ENCODE data around the gene DNAJC6.
"Not testable (repeated sequence)": the region's sequence is repeated elsewhere in the genome, so short reads cannot be mapped to it uniquely, and the experiment has no call there.

DNAJC6 gene

GRCh38 chr1:65357291-65357960 is 48.1 kb downstream of the DNAJC6 start:
- no peak for DNase-seq (ENCODE audit: low spot score)

- DNase-seq (ENCODE audit: low spot score), result no peak
These were observed 50.5 kb downstream of the DNAJC6 start for GRCh38 chr1:65359888-65360287.

- no peak for DNase-seq (ENCODE audit: low spot score)
These were observed 51.3 kb downstream of the DNAJC6 start for GRCh38 chr1:65360648-65361047.

- no peak for DNase-seq (ENCODE audit: low spot score)
These were observed 53.2 kb downstream of the DNAJC6 start for GRCh38 chr1:65362545-65362944.

- DNase-seq (ENCODE audit: low spot score), result no peak
These were observed 54.1 kb downstream of the DNAJC6 start for GRCh38 chr1:65363484-65363883.

GRCh38 chr1:65368403-65368802 is 59.1 kb downstream of the DNAJC6 start:
- no peak for DNase-seq (ENCODE audit: low spot score)

GRCh38 chr1:65371544-65371943 is 62.2 kb downstream of the DNAJC6 start:
- DNase-seq (ENCODE audit: low spot score), result no peak

- DNase-seq (ENCODE audit: low spot score), result no peak
These were observed 63.2 kb downstream of the DNAJC6 start for GRCh38 chr1:65372557-65372956.

- DNase-seq (ENCODE audit: low spot score), result no peak
These were observed 68.3 kb downstream of the DNAJC6 start for GRCh38 chr1:65377496-65378246.

GRCh38 chr1:65378247-65378946 is 69.1 kb downstream of the DNAJC6 start:
- no peak for DNase-seq (ENCODE audit: low spot score)

- DNase-seq (ENCODE audit: low spot score), result not testable (repeated sequence)
These were observed 75.1 kb downstream of the DNAJC6 start for GRCh38 chr1:65384426-65384825.

GRCh38 chr1:65386439-65386838 is 77.1 kb downstream of the DNAJC6 start:
- DNase-seq (ENCODE audit: low spot score), result no peak

GRCh38 chr1:65387821-65388220 is 78.5 kb downstream of the DNAJC6 start:
- DNase-seq (ENCODE audit: low spot score), result no peak

GRCh38 chr1:65388908-65389695 is 79.8 kb downstream of the DNAJC6 start:
- no peak for DNase-seq (ENCODE audit: low spot score)

GRCh38 chr1:65392497-65392896 is 83.2 kb downstream of the DNAJC6 start:
- no peak for DNase-seq (ENCODE audit: low spot score)

GRCh38 chr1:65393347-65393746 is 84.0 kb downstream of the DNAJC6 start:
- no peak for DNase-seq (ENCODE audit: low spot score)

GRCh38 chr1:65393928-65394327 is 84.6 kb downstream of the DNAJC6 start:
- DNase-seq (ENCODE audit: low spot score), result no peak

- DNase-seq (ENCODE audit: low spot score), result peak; percentile 31
These were observed 86.7 kb downstream of the DNAJC6 start for GRCh38 chr1:65395887-65396612.

- DNase-seq (ENCODE audit: low spot score), result no peak
These were observed 88.7 kb downstream of the DNAJC6 start for GRCh38 chr1:65398083-65398482.

GRCh38 chr1:65399003-65399402 is 89.7 kb downstream of the DNAJC6 start:
- no peak for DNase-seq (ENCODE audit: low spot score)

GRCh38 chr1:65401612-65402011 is 92.3 kb downstream of the DNAJC6 start:
- DNase-seq (ENCODE audit: low spot score), result no peak

GRCh38 chr1:65404941-65405340 is 95.6 kb downstream of the DNAJC6 start:
- no peak for DNase-seq (ENCODE audit: low spot score)
